OCI-LY1 (cell line): Measurements from ENCODE around the gene NME5.

Experiments
- H2AFZ ChIP-seq: fragments of 200-600 bp; sonication (generic), shearing (Covaris generic); 2 replicates; pipeline ENCODE4 v1.6.0; 2014; ENCODE audit warnings: antibody characterized with exemption, mild to moderate bottlenecking, low read length
- H3F3A ChIP-seq: fragments of 200-600 bp; sonication (generic), shearing (Covaris generic); 2 replicates; pipeline ENCODE4 v1.6.0; 2014; ENCODE audit warnings: mild to moderate bottlenecking, antibody characterized with exemption, low read length, moderate library complexity; ENCODE audit not compliant: insufficient read depth
- H3K27ac ChIP-seq: fragments of 200-600 bp; sonication (generic); 2 replicates; pipeline ENCODE4 v1.5.1; 2014; ENCODE audit warnings: low read length, mixed run types, mild to moderate bottlenecking, low read depth; ENCODE audit not compliant: poor library complexity, severe bottlenecking
- H3K27me3 ChIP-seq: fragments of 200-600 bp; sonication (generic); 2 replicates; pipeline ENCODE4 v1.6.0; 2014; ENCODE audit warnings: antibody characterized with exemption, mild to moderate bottlenecking, low read length, moderate library complexity; ENCODE audit not compliant: insufficient read depth
- H3K36me3 ChIP-seq: fragments of 200-600 bp; sonication (generic); 2 replicates; pipeline ENCODE4 v1.6.1; 2014; ENCODE audit warnings: mild to moderate bottlenecking, antibody characterized with exemption, low read length, moderate library complexity, mixed read lengths; ENCODE audit not compliant: insufficient read depth
- H3K4me1 ChIP-seq: fragments of 200-600 bp; sonication (generic); 2 replicates; pipeline ENCODE4 v1.5.1; 2014; ENCODE audit warnings: mild to moderate bottlenecking, low read length, moderate library complexity; ENCODE audit not compliant: insufficient read depth, severe bottlenecking
- H3K4me2 ChIP-seq: fragments of 200-600 bp; sonication (generic), shearing (Covaris generic); 2 replicates; pipeline ENCODE4 v1.6.1; 2014; ENCODE audit warnings: low read length
- H3K4me3 ChIP-seq: fragments of 200-600 bp; sonication (generic); 2 replicates; pipeline ENCODE4 v1.5.1; 2014; ENCODE audit warnings: low read length, low read depth, mild to moderate bottlenecking, mixed read lengths; ENCODE audit not compliant: poor library complexity, severe bottlenecking
- H3K79me2 ChIP-seq: fragments of 200-600 bp; shearing (Covaris generic); 2 replicates; pipeline ENCODE4 v1.6.1; 2016; ENCODE audit warnings: mixed run types, low read length, mixed read lengths; ENCODE audit not compliant: insufficient read depth
- H3K9ac ChIP-seq: fragments of 200-600 bp; sonication (generic), shearing (Covaris generic); 2 replicates; pipeline ENCODE4 v1.6.1; 2014; ENCODE audit warnings: mild to moderate bottlenecking, low read length, mixed read lengths
- H3K9me2 ChIP-seq: fragments of 200-600 bp; sonication (generic), shearing (Covaris generic); 2 replicates; pipeline ENCODE4 v1.6.1; 2014; ENCODE audit warnings: low read depth, mild to moderate bottlenecking, low read length, mixed read lengths
- H3K9me3 ChIP-seq: fragments of 200-600 bp; shearing (Covaris generic); 2 replicates; pipeline ENCODE4 v1.6.1; 2014; ENCODE audit warnings: low read length, mixed read lengths
- H4K20me1 ChIP-seq: fragments of 200-600 bp; sonication (generic), shearing (Covaris generic); 2 replicates; pipeline ENCODE4 v1.6.0; 2016; ENCODE audit warnings: mild to moderate bottlenecking, low read length; ENCODE audit not compliant: insufficient read depth
- CTCF ChIP-seq: fragments of 200-600 bp; sonication (generic), shearing (Covaris generic); IDR thresholded peaks from 2 replicates; pipeline ENCODE4 v1.5.1; 2017; ENCODE audit warnings: mild to moderate bottlenecking, antibody characterized with exemption, low read length, moderate library complexity, mixed read lengths
- EZH2 ChIP-seq: fragments of 200-600 bp; sonication (generic), shearing (Covaris generic); IDR thresholded peaks from 2 replicates; pipeline ENCODE4 v1.8.0; 2017; ENCODE audit warnings: borderline replicate concordance, mixed run types, mild to moderate bottlenecking, antibody characterized with exemption, low read length, moderate library complexity, mixed read lengths

Gene NME5

GRCh38 chr5:138138949-138139780, at the start of gene NME5:
Gene NME5, minus strand, starts transcription at chr5:138139428. Its CDS starts 648 bp downstream, at chr5:138138780.
- H3K4me2 ChIP-seq, result peak within 1 kb of the TSS; percentile 58
- no peaks in the 10 kb centered on the region for H4K20me1 ChIP-seq
- TF ChIP-seq EZH2, result no peak
- no peak for TF ChIP-seq CTCF
- no peaks in the 10 kb centered on the region for H3K9me2 ChIP-seq
- no peaks in the 10 kb centered on the region for H3K79me2 ChIP-seq
- peak within 1 kb of the TSS; percentile 37 for H3K4me3 ChIP-seq
- H3F3A ChIP-seq, result no peaks in the 10 kb centered on the region
- no peaks in the 10 kb centered on the region for H3K9me3 ChIP-seq
- no peak within 1 kb of the TSS for H3K9ac ChIP-seq
- H3K27ac ChIP-seq, result no peak within 1 kb of the TSS
- H3K36me3 ChIP-seq, result no peaks in the 10 kb centered on the region
- peaks cover 10% of the 10 kb centered on the region for H3K4me1 ChIP-seq
- H3K27me3 ChIP-seq, result no peaks in the 10 kb centered on the region
- H2AFZ ChIP-seq, result no peak within 1 kb of the TSS

- Histone ChIP-seq H3K9me3 (no peaks in the 10 kb centered on the region), H3K27me3 (no peaks in the 10 kb centered on the region), H3K27ac (no peak overlapping the region), H4K20me1 (no peaks in the 10 kb centered on the region), H3K4me2 (no peak overlapping the region), H3K4me3 (no peak overlapping the region), H3K9ac (no peak overlapping the region), H3K36me3 (peaks cover 97% of the 10 kb centered on the region), H3K9me2 (no peaks in the 10 kb centered on the region), H3K4me1 (no peaks in the 10 kb centered on the region), H3F3A (no peaks in the 10 kb centered on the region), H3K79me2 (no peaks in the 10 kb centered on the region), H2AFZ (no peak overlapping the region)
- no peak for TF ChIP-seq CTCF
Measured at GRCh38 chr5:138188626-138189025, 49.4 kb upstream of the NME5 start.

- Histone ChIP-seq H4K20me1 (no peaks in the 10 kb centered on the region), H3K4me3 (no peak overlapping the region), H3F3A (no peaks in the 10 kb centered on the region), H2AFZ (no peak overlapping the region), H3K4me1 (no peaks in the 10 kb centered on the region), H3K79me2 (no peaks in the 10 kb centered on the region; the same call in 1 of the 2 replicates), H3K27me3 (no peaks in the 10 kb centered on the region), H3K9me3 (no peaks in the 10 kb centered on the region), H3K9me2 (no peaks in the 10 kb centered on the region), H3K36me3 (peaks cover 98% of the 10 kb centered on the region), H3K4me2 (no peak overlapping the region), H3K9ac (no peak overlapping the region), H3K27ac (no peak overlapping the region)
- TF ChIP-seq CTCF (no peak), EZH2 (no peak)
Measured at GRCh38 chr5:138186002-138186447, 46.8 kb upstream of the NME5 start.
